GM18505 (cell line): ENCODE results near the gene TNPO2.
A peak's percentile ranks its signal among the peaks of the same experiment; 100 is the strongest.

Source experiments
- ATAC-seq: cut with Tn5 transposase; IDR thresholded peaks from one replicate; pipeline ENCODE4 v1.9.1; 2021; ENCODE audit not compliant: unreplicated experiment
- POLR2A ChIP-seq: IDR thresholded peaks from 4 replicates; pipeline ENCODE4 v1.6.1; 2011; ENCODE audit warnings: borderline replicate concordance; ENCODE audit not compliant: insufficient read depth, insufficient read length; ENCODE audit errors: extremely low read depth

TNPO2 gene

DNA sequence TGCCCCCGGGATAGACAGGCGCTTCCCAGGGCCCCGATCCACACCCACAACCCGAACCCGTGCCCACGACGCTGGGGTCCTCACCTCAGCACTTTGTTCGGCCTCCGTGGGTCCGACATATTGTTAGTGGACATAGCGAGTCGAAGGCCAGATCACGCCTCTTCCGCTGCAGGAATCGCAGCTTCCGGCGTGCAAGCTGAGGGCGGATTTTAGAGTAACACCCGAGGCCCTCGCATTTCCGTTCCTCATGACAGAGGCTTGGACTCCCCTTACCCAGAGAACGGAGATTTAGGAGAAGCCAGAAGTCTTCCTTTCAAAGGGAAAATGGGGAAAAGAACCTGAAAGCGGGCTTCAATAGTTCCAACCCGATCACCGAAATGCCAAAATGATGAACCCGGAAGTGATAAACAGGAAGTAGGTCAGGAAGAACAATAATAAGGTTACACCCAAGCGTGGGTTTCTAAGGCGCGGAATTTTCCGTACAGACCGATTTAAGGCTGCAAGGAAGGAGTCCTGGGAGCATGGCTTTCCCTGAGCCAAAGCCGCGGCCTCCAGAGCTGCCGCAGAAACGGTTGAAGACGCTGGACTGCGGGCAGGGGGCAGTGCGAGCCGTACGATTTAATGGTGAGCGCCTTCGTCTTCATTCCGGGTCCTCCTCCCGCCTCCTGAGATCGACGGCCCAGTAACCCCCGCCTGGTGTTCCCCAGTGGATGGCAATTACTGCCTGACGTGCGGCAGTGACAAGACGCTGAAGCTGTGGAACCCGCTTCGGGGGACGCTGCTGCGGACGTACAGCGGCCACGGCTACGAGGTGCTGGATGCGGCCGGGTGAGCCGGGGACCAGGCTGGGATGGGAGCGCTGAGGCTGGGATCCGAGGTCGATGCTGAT lies 54.2 kb downstream of the TNPO2 start:
- no peak for ATAC-seq
- TF ChIP-seq POLR2A: peak; percentile 78

DNA sequence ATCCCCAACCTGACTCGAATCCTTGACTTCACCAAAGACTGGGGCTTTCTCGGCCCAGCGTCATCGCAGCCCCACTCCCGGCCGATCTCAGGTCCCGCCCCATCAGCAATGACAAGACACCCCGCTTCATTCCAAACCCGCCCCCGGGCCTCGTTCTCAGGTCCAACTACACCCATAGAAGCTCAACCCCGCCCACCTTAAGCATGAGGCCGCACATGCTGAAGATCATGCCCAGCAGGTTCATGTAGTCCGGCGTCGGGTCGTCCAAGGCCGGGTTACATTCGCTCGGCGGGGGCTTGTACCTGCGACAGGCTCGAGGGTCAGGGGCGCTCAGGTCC lies 54.8 kb downstream of the TNPO2 start:
- no peak for ATAC-seq
- TF ChIP-seq POLR2A: no peak

DNA sequence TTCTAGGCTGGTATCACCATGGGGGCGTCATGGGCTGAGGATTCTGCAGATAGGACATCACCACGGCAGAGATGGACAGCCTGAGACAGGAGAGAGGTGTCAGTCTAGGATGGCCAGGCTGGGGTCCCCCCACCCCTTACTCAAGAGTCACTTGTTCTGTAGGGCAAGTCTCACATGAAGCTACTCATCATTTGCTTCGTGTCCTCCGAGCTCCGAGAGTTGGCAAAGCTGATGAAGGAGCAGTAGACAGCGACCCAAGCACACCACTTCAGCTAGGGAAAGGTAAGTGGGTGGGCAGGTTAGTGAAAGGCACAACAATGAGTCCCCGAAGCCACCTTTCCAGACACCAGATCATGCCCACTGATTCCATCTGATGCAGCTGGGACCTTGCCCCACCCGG lies 55.4 kb downstream of the TNPO2 start:
- TF ChIP-seq POLR2A: no peak
- ATAC-seq: no peak

DNA sequence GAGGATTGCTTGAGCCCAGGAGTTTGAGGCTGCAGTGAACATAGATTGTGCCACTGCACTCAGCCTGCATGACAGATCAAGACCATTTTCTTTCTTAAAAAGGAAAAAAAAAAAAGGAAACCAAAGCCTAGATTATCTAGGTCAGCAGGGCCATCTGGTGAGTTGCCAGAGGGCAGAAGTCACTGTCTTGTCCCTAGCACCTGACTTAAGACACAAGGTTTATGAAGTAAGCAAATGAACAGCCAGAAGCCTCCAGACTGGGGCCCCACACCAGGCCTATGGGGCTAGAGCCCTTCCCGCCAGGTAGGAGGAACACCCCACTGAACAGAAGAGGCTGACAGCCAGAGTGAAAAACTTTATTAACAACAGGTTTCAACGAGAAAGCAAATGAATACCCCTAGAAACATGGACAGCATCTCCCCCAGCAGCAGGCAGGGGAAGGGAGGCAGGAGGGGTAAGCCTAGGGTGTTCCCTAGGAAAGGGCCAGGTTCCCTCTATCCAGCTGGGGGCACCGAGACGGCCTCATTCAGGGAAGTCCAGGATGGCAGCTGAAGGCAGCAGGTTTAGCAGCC lies 55.9 kb downstream of the TNPO2 start:
- TF ChIP-seq POLR2A: no peak
- ATAC-seq: no peak

DNA sequence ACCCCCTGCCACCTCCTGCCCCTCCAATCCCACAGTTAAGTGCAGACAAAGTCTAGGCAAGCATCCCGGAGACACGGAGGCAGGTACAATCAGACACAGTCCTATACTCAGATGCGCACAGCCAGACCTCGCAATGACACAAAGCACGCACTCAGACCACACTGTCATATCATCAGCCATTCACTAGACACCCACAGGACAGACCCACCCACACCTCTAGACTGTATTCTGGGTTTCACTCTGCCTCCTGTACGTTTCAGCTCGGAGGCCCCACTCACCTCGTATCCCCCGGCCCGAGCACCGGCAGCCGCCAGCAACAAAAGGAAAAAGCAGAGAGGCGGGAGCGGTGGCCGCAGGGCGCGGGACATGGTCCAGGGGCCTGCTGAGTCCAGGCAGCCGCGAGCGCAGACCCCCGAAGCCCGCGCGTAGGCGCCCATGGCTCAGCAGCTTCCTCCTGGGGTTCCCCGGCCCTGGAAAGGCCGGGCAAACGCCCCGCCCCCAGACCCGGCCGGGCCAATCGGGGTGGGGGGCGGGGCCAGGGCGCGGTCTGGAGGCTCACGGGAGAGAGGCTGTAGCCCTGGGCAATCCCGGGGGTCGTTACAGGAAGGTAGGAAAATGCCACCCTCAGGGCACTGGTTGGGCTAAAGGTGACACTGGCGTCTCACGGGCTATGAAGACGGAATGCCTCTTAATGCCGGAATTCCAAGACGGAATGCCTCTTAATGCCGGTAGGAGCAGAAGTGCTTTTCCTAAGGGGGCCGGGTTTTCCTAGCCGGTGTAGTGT lies 57.3 kb downstream of the TNPO2 start, which contains the start of the genes MAN2B1 and WDR83:
Gene MAN2B1, minus strand, starts transcription at position 478 of the 784 bp plus-strand sequence. Its CDS starts 41 bp downstream, at position 437.
Gene WDR83, plus strand, starts transcription at position 543 of the 784 bp plus-strand sequence. CDS start 2,984 bp downstream, outside the sequence.
- ATAC-seq: no peak
- peak; percentile 72 for TF ChIP-seq POLR2A

DNA sequence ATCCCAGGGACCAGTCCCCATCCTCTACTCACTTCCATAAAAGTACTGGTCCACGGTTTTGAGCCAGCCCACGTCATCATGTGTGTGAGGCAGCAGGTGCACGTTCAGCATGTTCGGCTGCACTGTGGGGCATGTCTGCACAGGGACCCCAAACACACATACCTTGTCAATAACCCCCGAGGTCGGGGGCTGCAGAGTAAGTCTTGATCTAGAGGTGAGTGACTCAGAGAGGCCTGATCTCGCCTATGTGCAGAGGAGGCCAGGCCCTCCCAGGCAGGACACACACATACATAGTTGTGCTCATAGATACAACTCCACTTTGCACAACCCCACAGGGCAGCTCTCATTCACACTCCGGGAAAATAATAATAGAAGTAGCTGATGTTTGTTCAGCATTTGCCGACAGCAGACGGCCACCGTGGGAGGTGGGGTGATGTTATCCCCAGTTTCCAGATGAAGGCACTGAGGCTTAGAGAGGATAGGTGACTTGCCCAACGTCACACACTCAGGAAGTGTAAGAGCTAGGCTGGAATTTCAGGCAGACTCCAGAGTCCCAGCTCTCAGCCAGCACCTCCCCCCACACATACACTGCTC lies 58.0 kb downstream of the TNPO2 start:
- no peak for TF ChIP-seq POLR2A
- no peak for ATAC-seq

DNA sequence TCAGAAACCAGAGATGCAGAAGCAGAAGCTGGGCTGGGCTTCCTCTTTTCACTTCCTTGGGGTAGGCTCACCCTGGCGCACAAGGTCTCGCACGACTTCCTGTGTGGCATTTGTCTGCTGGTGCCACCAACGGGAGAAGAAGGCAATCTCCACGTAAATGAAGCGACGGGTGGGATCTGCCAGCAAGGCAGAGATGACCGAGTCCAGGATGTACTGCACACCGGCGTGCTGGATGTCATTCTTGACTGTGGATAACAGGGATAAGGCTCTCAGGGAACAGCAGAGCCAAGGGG lies 58.5 kb downstream of the TNPO2 start:
- no peak for ATAC-seq
- peak; percentile 51 for TF ChIP-seq POLR2A

DNA sequence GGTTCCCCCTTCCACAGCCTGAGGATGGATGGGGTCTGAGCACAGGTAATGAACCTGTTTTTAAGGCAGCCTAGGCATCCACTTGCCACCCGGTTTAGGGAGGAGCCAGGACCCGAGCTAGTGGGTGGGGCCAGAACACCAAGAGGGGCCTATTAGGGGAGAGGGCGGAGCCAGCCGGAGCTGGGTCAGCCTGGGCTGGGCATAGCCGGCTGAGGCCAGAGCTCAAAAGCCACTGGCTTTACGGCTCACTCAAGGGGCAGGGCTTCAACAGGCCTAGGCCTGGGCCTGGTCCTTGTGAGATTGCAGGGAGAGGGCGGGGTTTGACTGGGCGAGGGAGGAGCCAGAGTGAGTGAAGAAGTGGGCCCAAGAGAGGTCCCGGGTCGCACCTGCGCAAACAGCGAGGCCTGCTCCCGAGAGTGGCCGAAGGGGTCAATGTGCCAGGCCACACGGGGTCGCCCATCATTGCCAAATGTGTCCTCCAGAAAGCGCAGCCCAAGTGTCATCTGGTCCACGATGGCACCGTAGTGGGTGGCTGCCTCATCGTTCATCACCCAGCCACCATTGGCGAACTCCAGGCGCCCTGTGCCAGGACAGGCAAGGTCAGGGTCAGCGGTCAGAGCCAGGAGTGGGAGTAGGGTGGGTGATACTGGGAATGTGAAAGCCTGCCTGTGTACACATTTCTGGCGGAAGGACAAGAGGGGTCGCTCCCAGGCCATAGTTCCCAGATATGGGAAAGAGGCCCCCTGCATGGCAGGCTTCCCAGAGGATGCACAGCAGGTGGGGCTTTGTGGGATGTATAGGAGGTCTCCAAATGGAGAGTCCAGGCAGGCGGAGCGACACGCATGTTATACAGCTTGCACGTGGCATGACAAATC lies 59.1 kb downstream of the TNPO2 start:
- no peak for TF ChIP-seq POLR2A
- no peak for ATAC-seq

DNA sequence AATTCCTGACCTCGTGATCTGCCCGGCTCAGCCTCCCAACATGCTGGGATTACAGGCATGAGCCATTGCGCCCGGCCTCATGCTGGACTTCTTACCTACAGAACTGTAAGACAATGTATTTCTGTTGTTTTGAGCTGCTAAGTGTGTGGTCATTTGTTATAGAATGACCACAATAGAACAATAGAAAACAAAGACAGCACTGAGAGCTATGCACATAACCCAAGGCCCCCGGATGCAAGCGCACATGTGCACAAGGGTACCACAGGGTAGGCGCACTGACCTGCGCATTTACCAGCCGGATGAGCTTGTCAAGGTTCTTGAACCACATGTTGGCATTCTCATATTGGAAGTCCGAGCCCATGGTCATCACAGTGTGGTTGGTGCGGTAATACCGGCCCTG lies 62.8 kb downstream of the TNPO2 start:
- TF ChIP-seq POLR2A: no peak
- no peak for ATAC-seq

DNA sequence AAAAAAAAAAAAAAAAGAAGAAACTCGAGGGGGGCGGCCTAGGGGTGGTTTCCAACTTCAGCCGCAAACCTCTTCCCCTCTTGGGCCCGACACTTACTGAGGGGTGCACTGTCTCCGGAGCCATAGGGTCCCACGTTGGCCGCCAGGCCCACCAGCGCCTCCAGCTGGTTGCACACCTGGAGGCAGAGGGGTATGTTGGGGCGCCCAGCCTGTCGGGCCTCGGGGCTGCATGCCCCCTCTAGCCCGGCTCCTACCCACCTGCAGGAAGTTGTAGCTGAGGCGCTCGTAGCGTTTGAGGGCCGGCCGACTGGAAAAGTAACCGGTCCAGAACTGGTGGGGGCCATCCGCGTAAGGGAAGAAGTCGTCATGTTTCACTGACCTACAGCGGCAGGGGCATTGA lies 65.8 kb downstream of the TNPO2 start:
- no peak for TF ChIP-seq POLR2A
- no peak for ATAC-seq

DNA sequence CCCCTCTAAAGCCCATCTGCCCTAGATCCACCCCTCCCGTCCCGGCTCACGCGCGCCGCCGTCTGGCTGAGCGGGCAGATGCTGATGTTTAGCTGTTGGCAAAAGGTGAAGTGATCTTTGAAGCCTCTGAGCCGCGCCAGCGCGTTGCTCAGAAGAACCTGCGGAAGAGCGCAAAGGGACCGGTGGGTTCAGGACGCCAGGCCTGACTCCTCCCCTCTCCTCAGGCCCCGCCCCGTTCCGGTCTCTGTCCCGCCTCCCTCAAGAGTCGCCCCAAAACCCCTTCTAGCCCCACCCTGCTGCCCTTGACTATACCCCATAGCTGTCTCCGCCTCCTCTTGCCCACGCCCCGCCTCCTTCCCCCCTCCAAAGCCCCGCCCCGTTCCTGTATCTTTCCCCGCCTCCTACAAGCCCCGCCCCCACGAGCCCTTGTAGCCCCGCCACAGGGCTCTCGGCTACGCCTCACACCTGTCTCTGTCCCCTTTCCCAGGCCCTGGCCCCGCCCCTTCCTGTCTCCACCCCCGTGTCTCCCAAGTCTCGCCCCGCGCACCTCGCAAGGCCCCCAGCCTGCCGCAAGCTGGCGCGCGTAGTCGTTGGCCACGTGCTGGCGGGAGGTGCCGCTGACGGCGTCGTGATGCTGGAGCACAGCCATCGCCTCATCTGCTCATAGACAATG lies 66.7 kb downstream of the TNPO2 start:
- no peak for TF ChIP-seq POLR2A
- no peak for ATAC-seq

DNA sequence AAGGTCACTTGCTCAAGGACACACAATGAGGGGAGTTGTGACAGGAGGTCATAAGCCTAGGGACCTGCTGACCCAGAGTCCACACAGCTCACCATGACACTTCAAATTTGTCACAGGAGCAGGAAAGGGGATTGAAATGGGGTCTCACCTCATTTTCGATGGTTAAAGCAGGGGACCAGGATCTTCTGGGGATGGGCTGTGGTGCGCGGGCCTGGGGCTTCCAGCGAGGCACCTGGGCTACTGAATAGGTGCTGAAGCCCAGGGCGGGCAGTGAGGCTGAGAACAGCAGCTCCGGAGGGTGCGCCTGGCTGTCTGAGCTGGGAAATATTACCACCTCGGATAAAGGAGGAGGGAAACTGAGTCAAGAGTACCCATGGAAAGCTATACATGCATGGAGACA lies 68.2 kb downstream of the TNPO2 start:
- no peak for ATAC-seq
- no peak for TF ChIP-seq POLR2A
